ENCODE data around the gene TSACC.

DNA sequence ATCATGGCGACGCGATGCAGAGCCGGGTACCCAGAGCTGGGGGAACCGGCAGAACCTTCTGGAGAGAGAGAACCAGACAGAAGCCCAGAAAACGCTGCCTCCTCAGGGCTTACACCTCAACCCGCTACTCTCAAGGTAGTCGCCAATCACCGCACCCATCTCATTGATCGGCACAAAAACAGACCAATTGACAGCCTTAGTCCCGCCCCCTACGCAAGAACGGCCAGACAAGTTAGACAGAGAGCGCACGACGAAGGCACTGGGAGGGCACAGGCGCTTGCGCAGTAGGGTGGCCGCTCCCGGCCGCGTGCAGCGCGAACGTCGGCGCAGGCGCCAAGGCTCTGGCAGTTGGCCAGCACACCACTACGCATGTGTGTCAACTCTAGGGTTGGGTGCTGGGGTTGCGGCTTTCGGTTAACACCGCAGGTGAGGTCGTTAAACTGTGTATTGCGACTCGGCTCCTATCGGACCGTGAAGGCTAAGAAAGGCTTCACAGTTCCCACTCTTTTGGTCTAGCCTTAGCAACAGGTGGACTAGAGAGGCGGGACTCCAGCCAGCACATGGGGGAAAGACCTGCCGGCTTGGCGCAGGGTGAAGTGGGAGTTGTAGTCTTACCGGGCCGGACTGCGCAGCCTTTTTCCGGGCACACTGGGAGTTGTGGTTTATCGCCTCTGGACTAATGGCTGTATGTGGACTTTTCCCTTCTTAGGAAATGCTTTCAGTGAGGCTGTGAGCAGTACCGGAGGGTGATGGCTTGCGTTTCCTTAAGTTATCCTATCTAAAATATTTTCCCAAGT, at the start of gene TSACC, which contains the start of gene CCT3:
- no peak for TF ChIP-seq PTBP1 (IDR thresholded peaks at IDR 0.05; ENCODE audit: low read depth, low read length)
- TF ChIP-seq BRF2 (IDR thresholded peaks at IDR 0.05; ENCODE audit: borderline replicate concordance, insufficient read depth, insufficient read length) = no peak
- no peak for TF ChIP-seq ZNF24 (IDR thresholded peaks at IDR 0.05)
- TF ChIP-seq NR1H2 (CRISPR knock-in tag; IDR thresholded peaks at IDR 0.05) = no peak
- TF ChIP-seq EZH2 (IDR thresholded peaks at IDR 0.05; ENCODE audit: borderline replicate concordance, low read depth, low read length) = no peak
- TF ChIP-seq CAMTA2 (CRISPR knock-in tag; conservative IDR thresholded peaks at IDR 0.05) = no peak

Data from K562 (cell line).